ENCODE data around the gene GNPTG. TPM values are rescaled to one million over a fixed set of nuclear protein-coding genes. Genes with fewer than 3 reads are reported as not detected.

The GNPTG gene
- total and polyA plus RNA-seq, 2 of the 13 experiments (the other 11 are each of a cell fraction or from before 2014, with no cell fraction given): 22.7 to 71.1 TPM

GRCh38 chr16:1351582-1352362 is at the start of gene GNPTG, which contains the start of gene TSR3 (continued):
- TF ChIP-seq, protein P1, sequence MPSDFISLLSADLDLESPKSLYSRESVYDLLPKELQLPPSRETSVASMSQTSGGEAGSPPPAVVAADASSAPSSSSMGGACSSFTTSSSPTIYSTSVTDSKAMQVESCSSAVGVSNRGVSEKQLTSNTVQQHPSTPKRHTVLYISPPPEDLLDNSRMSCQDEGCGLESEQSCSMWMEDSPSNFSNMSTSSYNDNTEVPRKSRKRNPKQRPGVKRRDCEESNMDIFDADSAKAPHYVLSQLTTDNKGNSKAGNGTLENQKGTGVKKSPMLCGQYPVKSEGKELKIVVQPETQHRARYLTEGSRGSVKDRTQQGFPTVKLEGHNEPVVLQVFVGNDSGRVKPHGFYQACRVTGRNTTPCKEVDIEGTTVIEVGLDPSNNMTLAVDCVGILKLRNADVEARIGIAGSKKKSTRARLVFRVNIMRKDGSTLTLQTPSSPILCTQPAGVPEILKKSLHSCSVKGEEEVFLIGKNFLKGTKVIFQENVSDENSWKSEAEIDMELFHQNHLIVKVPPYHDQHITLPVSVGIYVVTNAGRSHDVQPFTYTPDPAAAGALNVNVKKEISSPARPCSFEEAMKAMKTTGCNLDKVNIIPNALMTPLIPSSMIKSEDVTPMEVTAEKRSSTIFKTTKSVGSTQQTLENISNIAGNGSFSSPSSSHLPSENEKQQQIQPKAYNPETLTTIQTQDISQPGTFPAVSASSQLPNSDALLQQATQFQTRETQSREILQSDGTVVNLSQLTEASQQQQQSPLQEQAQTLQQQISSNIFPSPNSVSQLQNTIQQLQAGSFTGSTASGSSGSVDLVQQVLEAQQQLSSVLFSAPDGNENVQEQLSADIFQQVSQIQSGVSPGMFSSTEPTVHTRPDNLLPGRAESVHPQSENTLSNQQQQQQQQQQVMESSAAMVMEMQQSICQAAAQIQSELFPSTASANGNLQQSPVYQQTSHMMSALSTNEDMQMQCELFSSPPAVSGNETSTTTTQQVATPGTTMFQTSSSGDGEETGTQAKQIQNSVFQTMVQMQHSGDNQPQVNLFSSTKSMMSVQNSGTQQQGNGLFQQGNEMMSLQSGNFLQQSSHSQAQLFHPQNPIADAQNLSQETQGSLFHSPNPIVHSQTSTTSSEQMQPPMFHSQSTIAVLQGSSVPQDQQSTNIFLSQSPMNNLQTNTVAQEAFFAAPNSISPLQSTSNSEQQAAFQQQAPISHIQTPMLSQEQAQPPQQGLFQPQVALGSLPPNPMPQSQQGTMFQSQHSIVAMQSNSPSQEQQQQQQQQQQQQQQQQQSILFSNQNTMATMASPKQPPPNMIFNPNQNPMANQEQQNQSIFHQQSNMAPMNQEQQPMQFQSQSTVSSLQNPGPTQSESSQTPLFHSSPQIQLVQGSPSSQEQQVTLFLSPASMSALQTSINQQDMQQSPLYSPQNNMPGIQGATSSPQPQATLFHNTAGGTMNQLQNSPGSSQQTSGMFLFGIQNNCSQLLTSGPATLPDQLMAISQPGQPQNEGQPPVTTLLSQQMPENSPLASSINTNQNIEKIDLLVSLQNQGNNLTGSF (CRISPR knock-in tag; IDR thresholded peaks at IDR 0.05): peak; percentile 84; the same call in 1 of the 2 replicates
- TF ChIP-seq ZNF264 (CRISPR knock-in tag; IDR thresholded peaks at IDR 0.05) (no peak), POLR2AphosphoS2 (IDR thresholded peaks at IDR 0.05; ENCODE audit: low read depth, low read length) (no peak), ZNF678 (CRISPR knock-in tag; IDR thresholded peaks at IDR 0.05) (no peak), ELF1 (CRISPR knock-in tag; IDR thresholded peaks at IDR 0.05) (peak; percentile 87), DPF2 (CRISPR knock-in tag; IDR thresholded peaks at IDR 0.05; ENCODE audit: borderline replicate concordance, low read depth) (no peak), MAX (IDR thresholded peaks at IDR 0.05) (peak; percentile 92), POLR2G (IDR thresholded peaks at IDR 0.05; ENCODE audit: low read depth, low read length) (peak; percentile 76), PHF8 (CRISPR knock-in tag; IDR thresholded peaks at IDR 0.05) (peak; percentile 73), TAF1 (CRISPR knock-in tag; IDR thresholded peaks at IDR 0.05) (peak; percentile 70; the same call in 1 of the 2 replicates), ZNF609 (CRISPR knock-in tag; IDR thresholded peaks at IDR 0.05; ENCODE audit: borderline replicate concordance) (no peak), KDM2A (CRISPR knock-in tag; IDR thresholded peaks at IDR 0.05; ENCODE audit: borderline replicate concordance, low read depth) (peak; percentile 77; the same call in 1 of the 2 replicates), AGO2 (optimal IDR thresholded peaks at IDR 0.05; ENCODE audit: low read depth, low read length) (peak; percentile 65), ZSCAN22 (CRISPR knock-in tag; IDR thresholded peaks at IDR 0.05) (no peak), PHB2 (IDR thresholded peaks at IDR 0.05; ENCODE audit: partially characterized antibody) (no peak), ZNF761 (CRISPR knock-in tag; conservative IDR thresholded peaks at IDR 0.05) (peak; percentile 34; the same call in 1 of the 2 replicates)
